Raji (cell line): Measurements from ENCODE around the gene UNC5B.

Source experiments
- POLR2A ChIP-seq: IDR thresholded peaks from 2 replicates; pipeline ENCODE4 v1.6.1; 2011; ENCODE audit warnings: low read depth, low read length, control low read depth; ENCODE audit not compliant: insufficient read depth

Gene UNC5B

DNA sequence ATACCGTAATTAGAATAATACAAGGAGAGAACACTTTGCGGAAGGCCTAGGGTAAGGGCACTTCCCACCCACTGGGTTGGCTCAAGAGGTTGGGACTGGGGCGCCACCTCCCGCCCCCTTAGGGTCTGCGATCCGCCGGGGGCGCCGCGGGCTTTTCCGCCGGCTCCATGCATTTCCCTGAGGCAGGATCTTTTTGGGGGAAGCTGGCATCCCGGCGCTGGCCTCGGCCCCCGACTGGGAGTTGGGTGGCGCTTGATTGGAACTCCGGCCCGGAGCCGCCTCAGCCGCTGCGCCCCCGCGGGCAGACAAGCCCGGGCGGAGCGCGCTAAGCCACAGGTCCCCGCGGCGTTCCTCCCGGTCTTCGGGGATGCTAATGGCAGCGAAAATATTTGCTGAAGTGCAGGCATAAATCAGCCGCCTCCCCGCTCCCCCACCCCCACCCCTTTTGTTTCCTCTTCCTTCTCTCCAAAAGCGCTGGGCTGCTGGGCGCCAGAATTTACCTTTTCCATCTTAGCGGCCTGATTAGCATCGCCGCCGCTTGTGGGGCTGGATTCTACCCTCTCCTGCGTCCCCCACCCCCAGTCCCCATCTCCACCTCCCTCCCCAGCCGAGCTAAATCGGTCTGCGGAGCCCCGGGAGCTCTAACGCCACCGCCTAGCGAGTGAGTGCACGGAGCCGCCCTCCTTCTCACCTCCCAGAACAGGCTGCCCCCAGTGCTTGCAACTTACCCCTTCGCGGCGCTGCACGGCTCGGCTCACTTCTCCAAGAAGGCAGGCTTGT, 5.1 kb downstream of the UNC5B start:
- TF ChIP-seq POLR2A = no peak

DNA sequence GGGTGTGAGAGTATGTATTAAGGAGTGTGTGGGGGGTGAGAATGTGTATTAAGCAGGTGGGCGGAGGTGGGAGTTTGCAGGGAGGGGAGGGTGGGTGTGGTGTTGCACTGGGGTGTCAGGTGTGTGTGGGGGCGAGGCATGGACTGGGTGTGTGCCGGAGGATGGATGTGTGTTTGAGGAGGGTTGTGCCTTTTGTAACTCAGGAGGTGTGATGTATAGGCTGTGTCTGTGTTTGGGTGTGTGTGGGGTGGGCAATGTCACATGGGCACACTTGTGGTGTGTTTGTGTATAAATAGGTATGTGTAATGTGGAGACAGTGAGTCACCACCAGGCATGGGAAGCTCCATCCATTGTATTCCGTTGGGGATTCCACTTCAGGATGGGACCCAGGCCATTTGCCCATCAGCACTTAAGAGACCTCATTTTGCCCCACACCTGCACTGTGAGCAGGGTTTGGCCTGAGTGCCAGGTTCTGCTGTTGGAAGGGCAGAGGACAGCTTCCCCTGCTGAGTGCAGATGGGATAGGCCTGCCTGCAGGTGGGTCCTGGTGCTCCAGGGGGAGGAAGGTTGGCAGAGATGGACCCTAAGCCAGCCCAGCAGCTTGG, 5.8 kb downstream of the UNC5B start:
- no peak for TF ChIP-seq POLR2A

DNA sequence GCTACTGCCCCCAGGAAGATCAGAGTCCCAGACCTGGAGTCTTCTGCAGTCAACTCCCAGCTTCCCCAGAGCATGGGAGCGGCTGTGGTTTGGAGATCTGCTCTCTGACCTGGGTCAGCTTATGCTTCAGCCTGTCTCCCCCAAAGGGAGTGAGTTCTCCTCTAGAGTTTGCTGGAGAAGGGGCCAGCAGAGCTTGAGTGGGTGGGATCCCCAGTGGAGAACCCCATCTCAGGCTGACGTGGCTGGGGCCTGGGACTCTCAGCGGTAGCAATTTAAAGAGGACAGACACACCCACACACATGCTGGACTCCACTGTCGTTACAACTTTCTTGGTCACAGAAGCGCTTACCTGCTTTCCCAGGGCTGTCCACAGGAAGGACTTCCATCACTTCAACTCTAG, 6.3 kb downstream of the UNC5B start:
- TF ChIP-seq POLR2A = no peak

DNA sequence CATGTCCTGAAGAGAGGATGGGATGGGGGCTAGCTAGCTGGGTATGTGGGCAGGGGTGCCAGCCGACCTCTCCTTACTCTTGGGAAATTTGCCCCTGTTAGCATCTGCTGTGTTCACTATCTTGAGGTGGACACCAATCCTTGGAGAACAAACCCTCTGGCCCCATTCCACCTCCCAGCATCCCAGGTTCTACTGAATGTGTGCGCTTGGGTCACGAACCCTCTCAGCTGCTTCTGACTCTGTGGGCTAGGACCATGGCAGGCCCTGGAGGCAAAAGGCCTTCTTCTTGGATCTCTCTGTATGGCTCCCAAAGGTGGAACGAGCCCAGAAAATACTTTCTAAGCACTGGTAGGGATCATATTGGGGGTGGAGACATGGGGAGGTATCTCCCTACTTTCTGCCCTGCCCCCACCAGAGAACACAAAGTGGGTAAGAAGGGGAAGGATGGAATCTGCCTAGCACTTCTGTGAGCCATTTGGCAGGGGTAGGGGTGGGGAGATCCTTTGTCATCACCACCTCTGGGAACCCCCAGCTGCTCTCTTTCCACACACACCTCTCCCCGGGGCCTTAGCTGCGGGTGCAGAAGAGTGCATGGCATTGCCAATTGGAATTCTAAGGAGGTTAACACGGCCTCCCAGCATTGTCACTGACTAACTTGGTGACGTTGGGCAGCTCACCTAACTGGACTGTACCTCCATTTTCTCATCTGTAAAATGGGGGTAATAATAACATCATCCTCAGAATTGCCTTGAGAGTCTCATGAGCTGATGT, 7.7 kb downstream of the UNC5B start:
- no peak for TF ChIP-seq POLR2A

DNA sequence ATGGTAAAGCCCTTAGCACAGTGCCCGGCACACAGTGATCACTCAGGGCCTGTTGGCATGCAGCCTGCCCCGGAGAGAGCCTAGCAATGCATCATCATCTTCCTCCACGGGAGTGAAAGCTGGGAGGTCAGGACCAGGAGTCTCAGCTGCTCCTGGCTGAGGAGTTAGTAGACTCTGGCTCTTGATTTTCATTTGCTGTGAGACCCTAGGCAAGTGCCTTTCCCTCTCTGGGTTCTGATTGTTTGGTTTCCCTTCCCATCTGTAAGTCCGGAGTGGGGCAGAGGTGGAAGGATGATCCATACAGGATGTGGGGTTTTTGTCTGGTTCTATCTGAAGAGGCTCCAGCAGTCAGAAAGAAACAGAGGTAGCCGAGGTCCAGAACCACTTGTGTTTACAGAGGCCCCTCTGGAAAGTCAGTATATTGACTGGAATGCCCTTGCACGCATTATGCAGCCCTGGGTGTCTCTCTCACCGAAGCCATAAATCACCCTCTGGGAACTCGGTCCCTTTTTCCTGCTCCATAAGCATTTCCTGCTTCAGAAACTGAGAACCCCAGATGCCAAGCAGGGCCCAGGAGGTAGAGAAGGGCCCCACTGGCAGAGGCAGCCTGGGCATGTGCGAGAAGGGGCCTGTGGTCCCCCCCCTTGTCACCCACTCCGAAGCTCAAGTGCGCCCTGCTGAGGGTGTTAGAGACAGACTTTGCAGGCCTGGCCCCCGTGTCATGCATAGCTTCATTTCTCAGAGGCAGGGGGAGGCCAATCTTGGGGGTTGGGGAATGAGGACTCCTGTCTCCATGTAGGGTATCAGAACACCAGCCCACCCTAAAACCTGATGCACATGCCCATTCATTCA, 8.5 kb downstream of the UNC5B start:
- TF ChIP-seq POLR2A = no peak

DNA sequence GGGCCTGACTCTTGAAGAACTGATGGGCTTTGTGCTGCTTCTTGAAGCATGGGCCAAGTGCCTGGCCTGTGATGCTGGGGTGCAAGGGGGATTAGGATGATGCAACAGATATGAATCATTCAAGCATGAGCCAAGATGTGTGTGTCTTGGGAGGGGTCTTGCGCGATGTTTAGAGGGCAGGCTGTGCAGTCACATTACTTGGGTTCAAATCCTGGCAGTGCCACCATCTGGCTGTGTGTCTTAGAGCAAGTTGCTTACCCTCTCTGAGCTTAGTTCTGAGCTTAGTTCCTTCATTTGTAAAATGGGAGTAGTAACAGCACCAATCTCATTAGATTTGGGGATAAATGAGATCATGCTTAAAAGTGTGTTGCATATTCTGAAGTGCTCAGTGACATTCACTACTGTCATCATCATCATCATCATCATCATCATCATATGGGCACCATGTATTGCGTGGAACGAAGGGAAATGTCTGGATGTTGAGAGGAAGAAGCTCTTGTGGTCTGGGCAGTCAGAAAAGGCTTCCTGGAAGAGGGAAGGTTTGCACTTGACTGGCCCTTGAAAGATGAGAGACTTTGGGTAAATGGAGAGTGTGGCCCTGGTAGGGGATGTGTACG, 9.3 kb downstream of the UNC5B start:
- no peak for TF ChIP-seq POLR2A

DNA sequence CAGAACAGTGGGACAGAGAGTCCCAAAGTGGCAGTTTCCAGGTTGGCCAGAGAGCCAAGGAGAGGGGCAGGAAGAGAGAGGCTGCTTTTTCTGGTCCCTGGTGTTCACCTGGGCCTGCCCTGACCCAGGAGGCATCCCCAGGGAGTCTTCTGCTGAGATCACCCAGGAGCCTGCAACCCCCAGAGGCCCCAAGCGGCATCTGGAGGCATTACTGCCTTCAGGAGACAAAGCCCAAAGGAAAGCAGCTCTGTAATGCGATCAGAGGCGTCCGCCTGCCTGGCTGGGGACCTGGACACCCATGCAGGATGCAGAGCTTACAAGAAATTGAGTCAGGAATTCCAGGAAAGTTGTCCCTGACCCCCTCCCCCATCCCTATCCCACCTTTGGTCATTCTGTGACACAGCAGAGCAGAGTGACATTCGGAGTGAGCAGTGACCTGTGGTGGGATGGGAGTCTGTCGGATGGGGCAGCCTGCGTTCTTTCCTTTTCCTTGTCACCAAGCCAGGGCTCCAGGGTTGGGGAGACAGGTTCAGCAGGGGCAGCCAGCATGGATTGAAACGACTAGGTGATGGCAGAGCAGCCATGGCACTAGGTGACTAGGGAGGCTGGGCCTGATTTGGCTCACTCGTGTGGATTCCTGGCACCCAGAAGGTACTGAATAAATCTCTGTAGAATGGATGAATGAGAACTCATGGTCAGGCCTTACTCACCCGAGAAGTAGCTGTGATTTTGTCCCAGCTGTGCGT, 10.4 kb downstream of the UNC5B start:
- TF ChIP-seq POLR2A = no peak

DNA sequence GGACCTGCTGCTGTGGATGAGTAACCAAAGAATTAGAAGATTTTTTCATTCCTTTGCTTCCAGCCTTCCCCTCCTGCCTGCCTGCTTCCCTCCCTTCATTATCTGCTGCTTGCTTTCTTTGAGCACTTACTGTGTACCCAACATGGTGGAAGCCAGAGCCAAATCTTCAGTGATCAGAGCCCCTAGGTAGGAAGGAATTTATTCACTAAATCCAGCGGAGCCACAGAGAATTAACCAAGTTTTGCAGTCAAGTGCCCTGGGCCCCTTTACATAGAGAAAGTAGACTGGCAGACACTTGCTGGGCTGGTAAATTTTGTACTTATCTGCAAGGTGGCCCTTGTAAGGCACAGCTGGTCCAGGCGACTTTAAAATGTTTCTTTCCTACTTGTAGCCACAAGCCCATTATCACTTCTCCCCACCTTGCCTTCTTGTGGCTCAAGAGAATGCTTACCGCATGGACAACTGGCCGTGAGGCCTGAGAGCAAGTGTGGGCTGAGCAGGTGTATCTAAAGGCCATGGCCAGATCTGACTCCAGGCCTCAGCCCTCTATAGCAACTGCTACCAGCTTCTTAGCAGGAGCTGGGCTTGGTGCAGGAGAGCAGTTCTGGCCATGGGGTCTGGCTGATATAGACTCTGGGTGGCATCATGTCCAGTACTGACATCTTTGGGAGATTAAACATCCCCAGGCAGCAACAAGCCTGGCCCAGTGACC, 11.1 kb downstream of the UNC5B start:
- TF ChIP-seq POLR2A = no peak

DNA sequence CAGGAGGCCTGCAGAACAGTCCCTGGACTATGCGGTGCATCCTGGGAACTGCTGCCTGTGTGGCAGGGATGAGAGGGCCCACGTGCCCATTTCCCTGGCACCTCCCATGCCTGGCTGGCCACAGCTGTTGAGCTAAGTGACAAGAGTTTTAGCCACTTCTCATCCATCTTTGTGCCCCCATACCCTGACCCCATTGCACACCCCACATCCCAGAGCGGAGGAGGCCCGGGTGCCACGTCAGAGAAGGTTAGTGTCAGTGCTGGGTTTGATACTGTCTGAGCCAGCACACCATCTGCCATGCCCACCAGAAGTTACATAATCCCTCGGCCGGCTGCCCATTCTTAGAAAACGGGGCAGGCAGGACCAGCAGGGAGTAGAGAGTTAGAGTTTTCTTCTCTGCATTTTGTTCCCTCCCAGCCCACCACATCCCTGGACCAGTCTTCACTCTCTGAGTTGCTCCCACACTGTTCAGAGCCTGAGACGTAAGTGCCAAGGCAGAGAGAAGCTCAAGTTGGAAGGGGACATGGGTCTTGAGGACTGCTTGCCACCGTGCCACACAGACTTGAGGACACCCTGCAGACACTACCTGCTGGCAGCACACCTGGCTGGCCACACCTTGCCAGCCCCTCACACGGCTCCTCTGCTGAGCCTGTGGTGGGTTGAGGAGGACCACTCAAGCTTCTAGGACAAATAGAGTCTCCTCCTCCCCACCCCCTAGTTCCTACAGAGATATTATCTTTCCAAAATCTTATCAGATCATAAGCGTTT, 13.1 kb downstream of the UNC5B start:
- no peak for TF ChIP-seq POLR2A

DNA sequence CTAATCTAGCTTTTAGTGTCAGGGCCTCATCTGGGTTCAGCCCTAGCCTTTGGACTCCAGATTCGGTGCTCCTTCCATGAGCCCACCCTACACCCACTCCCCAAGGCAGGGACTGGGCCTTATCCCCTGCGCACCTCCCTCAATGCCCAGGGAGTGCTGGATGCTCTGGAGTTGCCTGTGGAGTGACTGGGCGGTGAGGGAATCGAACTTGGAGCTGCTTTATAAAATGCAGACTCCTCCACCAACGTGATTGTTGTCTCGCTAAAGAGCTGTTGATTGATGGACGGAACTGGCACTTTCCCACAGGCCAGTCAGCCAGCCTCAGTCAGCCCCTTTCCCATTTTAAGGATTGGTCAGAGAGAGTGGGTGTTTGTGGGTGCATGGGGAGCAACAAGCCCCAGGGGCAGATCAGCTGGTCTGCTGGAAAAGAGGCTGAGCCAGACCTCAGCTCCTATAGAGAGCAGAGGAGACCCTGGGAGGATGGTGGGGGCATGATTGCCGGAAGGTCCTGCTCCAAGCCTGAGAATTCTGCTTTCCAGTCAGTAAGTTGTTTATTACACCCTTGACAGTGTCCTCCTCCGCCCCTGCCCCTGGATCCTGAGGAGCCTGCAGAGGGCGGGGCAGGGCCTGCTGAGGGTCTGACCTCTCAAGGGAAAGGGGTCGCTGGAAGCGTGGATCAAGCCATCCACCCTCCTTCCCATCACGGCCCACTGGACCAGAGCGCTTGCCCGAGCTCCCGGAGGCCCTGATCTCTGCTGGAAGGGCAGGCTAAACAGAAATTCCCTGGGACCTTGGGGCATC, 16.7 kb downstream of the UNC5B start:
- no peak for TF ChIP-seq POLR2A

DNA sequence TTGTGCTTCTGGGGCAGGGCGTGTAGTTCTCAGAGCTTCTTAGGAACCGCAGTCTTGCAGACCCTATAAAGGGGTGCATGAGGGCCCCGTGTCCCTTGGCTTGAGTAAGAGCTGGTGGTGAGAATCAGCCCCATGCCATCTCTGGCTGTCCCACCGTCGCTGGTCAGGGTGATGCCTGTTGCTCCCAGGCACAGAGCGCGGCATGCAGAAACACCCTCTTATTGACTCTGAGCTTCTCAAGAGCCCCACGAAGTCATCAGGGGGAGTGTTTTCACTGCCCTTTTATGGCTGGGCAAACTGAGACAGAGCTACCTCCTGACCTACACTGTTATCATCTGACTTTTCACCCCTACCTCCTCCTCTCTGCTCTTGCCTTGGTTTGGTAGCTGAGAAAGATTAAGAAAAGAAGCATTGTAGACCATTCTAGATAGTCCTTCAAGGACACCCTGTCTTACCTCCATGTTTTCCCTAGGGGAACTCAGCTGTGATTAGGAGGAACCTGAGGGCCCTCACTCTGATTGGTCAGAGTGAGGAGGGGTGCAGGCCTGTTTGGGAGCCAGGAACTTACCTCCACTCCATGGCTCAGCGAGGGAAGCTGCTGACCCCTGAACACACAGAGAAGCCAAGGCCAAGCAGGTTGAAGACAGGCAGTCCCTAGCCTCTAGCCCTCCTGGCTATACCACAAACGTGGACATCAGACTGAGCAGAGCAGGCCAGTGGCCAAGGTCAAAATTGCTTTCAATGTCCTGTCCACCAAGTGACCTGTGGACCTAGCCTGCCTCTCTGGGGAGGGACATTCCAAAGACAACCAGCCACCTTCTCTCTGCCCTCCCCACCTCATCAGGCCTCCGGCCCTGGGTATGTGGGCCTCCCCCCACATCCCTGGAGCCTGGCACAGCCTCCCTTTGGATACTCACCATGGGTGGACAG, 17.6 kb downstream of the UNC5B start:
- TF ChIP-seq POLR2A = no peak
